IPS-20b (cell line): ENCODE data around the gene PPAT.

Source experiments
- H3K27ac ChIP-seq: one replicate; pipeline ENCODE4 v1.5.1; 2013; ENCODE audit warnings: low read length
- H3K27me3 ChIP-seq: 2 replicates; pipeline ENCODE4 v1.6.1; 2013; ENCODE audit warnings: mild to moderate bottlenecking, low read length, inconsistent platforms; ENCODE audit not compliant: insufficient read depth
- H3K36me3 ChIP-seq: 2 replicates; pipeline ENCODE4 v1.6.1; 2013; ENCODE audit warnings: low read depth, mild to moderate bottlenecking, inconsistent platforms, low read length, moderate library complexity; ENCODE audit not compliant: insufficient read depth
- H3K4me1 ChIP-seq: 2 replicates; pipeline ENCODE4 v1.6.1; 2013; ENCODE audit warnings: mild to moderate bottlenecking, control low read depth, inconsistent platforms, low read length, moderate library complexity; ENCODE audit not compliant: insufficient read depth
- H3K4me3 ChIP-seq: 2 replicates; pipeline ENCODE4 v1.5.1; 2013; ENCODE audit warnings: mild to moderate bottlenecking, low read length, inconsistent platforms
- H3K9ac ChIP-seq: 2 replicates; pipeline ENCODE4 v1.6.1; 2013; ENCODE audit warnings: low read depth, mild to moderate bottlenecking, inconsistent platforms, low read length, moderate library complexity
- H3K9me3 ChIP-seq: 2 replicates; pipeline ENCODE4 v1.6.1; 2013; ENCODE audit warnings: mild to moderate bottlenecking, low read depth, low read length, inconsistent platforms; ENCODE audit not compliant: insufficient read depth

Gene PPAT

DNA sequence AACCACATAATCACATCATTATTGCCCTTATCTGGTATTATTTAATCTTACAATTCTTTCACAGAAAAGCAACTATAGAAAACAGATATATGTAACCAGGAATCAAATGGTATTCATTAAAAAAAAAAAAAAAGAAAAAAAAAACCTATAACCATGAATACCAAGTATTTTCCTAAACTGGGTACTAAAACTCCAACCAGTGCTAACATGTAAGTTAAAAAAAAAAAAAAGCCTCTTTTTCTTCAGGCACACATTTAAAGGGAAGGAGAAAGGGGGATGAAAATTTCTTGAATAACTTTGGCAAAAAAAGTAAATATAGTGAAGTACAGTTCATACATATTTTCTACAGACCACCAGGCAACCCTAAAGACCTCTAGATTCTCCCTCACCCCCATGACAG is 2.1 kb downstream of the PPAT start:
- Histone ChIP-seq H3K27me3 (no peaks in the 10 kb centered on the region), H3K36me3 (no peaks in the 10 kb centered on the region), H3K4me3 (peak overlapping the region; percentile 99), H3K27ac (no peak overlapping the region), H3K4me1 (0 out of 2 replicates have a peak, but pooled peaks cover 4% of the 10 kb centered on the region), H3K9me3 (no peaks in the 10 kb centered on the region), H3K9ac (peak overlapping the region; percentile 95; the same call in 1 of the 2 replicates)

DNA sequence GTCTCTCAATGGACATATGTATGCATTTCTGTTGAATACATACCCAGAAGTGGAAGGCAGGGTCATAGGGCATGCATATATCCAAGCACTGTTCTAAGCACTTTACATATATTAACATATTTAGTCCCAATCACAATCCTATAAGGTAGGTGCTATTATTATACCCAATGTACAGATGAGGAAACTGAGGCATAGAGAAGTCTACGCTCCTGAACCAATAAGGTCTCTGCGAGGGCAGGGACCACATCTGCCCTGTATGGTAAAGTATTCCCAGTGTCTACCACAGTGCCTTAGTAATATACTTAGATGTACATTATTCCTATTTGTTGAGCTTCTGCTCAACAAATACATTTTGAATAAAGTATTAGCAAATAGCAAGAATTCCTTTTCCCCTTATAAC is 5.2 kb downstream of the PPAT start:
- H3K27me3 ChIP-seq: no peaks in the 10 kb centered on the region
- no peak overlapping the region for H3K9ac ChIP-seq
- no peak overlapping the region for H3K4me3 ChIP-seq
- peaks cover 9% of the 10 kb centered on the region; the same call in 1 of the 2 replicates for H3K4me1 ChIP-seq
- no peak overlapping the region for H3K27ac ChIP-seq
- peaks cover 4% of the 10 kb centered on the region; the same call in 1 of the 2 replicates for H3K36me3 ChIP-seq
- H3K9me3 ChIP-seq: no peaks in the 10 kb centered on the region

DNA sequence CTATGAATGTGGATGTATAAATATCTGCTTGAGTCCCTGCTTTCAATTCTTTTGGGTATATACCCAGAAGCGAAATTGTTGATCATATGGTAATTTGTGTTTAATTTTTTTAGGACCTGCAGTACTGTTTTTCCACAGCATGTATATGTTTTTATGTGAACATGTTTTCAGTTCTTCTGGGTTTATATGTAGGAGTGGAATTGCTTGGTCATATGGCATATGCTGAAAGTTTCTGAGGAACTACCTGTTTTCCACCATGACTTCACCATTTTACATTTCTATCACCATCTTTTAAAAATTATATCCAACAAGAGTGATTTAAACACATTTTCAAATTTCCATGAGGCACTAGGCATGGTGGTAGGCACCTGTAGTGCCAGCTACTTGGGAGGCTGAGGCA is 8.2 kb downstream of the PPAT start:
- Histone ChIP-seq H3K4me3 (no peak overlapping the region), H3K9me3 (no peaks in the 10 kb centered on the region), H3K27me3 (no peaks in the 10 kb centered on the region), H3K27ac (no peak overlapping the region), H3K36me3 (peaks cover 8% of the 10 kb centered on the region), H3K9ac (no peak overlapping the region), H3K4me1 (peaks cover 16% of the 10 kb centered on the region; the same call in 1 of the 2 replicates)

DNA sequence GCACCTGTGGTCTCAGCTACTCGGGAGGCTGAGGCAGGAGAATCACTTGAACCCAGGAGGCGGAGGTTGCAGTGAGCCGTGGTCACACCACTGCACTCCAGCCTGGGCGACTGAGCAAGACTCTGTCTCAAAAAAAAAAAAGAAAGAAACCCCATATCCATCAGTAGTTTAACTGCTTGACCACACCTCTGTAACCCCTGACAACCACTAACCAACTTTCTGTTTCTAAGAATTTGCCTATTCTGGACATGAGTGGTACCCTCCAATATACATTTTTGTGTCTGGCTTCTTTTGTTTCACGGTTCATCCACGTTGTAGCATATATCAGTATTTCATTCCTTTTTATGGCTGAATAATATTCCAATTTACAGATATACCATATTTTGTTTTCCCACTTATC is 9.1 kb downstream of the PPAT start:
- Histone ChIP-seq H3K36me3 (peaks cover 14% of the 10 kb centered on the region), H3K9ac (no peak overlapping the region), H3K4me3 (no peak overlapping the region), H3K9me3 (peaks cover 3% of the 10 kb centered on the region; the same call in 1 of the 2 replicates), H3K4me1 (peaks cover 16% of the 10 kb centered on the region; the same call in 1 of the 2 replicates), H3K27ac (no peak overlapping the region), H3K27me3 (no peaks in the 10 kb centered on the region)

DNA sequence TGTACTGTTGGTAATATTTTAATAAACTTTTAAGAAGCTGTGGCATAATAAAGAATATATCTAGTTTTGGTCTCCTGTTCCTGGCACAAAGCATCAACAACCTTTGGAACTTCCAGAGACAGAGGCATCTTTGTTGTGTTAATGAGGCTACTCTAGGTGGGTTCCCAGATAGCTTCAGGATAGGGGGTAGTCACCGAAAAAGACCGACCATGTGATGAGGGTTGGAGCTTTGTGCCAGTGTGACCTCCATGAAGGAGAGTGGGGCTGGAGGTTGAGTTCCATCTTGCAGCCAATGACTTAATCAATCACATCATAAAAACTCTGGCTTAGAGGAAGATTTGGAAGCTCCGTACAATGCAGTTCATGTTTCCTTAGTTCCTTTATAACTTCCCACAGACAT is 9.9 kb downstream of the PPAT start:
- H3K9me3 ChIP-seq: peaks cover 4% of the 10 kb centered on the region; the same call in 1 of the 2 replicates
- no peak overlapping the region for H3K27ac ChIP-seq
- H3K4me1 ChIP-seq: peaks cover 16% of the 10 kb centered on the region; the same call in 1 of the 2 replicates
- H3K4me3 ChIP-seq: peak overlapping the region; percentile 31
- H3K9ac ChIP-seq: peak overlapping the region; percentile 40
- no peaks in the 10 kb centered on the region for H3K27me3 ChIP-seq
- H3K36me3 ChIP-seq: peaks cover 19% of the 10 kb centered on the region

DNA sequence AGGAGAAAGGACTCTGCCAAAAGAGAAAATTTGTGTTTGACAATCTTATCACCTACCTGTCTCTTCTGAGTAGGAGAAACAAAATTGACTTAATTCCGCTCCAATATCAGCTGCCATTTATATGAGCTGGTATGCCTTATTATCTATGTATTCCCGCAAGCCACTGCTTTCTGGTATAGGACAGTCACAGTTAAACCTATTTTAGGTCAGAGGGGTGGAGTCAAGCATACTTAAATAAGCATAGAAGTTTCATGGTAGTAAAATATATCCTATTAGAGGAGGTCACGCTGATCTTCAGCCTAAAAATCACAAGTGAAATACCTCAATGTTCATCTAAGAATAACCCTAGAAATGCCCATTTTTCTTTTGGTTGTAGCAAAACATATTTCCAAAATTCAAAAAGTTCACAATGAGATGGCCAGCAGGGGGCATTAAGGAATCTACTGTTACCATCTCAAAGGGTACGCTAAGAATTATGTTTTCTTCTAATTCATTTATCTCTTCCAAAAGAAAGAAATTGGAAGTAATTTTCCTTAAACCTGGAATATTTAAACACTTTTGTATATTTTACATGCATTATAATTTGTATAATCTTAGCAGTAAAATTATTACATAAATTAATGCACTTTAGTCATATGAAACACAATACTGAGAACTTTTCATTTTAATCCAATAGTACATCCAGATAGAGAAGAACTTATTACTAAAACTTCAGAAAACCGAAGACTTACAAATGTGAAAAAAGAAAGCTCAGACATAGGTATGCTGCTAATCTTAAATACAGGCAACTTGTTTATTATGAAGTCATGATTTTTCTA is 10.5 kb downstream of the PPAT start:
- peaks cover 16% of the 10 kb centered on the region; the same call in 1 of the 2 replicates for H3K4me1 ChIP-seq
- H3K4me3 ChIP-seq: peak overlapping the region; percentile 31
- peak overlapping the region; percentile 40 for H3K9ac ChIP-seq
- H3K27me3 ChIP-seq: no peaks in the 10 kb centered on the region
- H3K9me3 ChIP-seq: peaks cover 4% of the 10 kb centered on the region; the same call in 1 of the 2 replicates
- H3K36me3 ChIP-seq: peaks cover 24% of the 10 kb centered on the region
- no peak overlapping the region for H3K27ac ChIP-seq

DNA sequence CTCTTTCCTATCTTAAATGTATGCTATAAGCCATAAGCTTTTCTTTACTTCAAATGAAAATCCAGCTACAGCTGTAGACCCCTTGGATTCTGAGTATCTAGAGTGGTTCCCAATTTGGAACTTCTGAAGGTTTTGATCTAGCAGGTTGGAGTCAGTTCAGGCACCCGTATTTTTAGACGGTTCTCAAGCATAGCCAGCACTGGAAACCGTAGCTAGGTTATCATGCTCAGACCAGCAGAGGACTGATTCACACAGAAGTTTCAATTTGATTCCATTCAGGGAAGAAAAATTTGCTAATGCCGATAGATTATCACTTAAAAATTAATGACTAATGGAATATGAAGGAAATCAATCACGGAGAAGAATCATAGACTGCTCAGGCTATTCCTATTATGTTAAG is 11.2 kb downstream of the PPAT start:
- Histone ChIP-seq H3K4me3 (no peak overlapping the region), H3K27me3 (no peaks in the 10 kb centered on the region), H3K27ac (no peak overlapping the region), H3K9me3 (peaks cover 4% of the 10 kb centered on the region; the same call in 1 of the 2 replicates), H3K36me3 (peaks cover 25% of the 10 kb centered on the region), H3K9ac (no peak overlapping the region), H3K4me1 (peaks cover 14% of the 10 kb centered on the region; the same call in 1 of the 2 replicates)

DNA sequence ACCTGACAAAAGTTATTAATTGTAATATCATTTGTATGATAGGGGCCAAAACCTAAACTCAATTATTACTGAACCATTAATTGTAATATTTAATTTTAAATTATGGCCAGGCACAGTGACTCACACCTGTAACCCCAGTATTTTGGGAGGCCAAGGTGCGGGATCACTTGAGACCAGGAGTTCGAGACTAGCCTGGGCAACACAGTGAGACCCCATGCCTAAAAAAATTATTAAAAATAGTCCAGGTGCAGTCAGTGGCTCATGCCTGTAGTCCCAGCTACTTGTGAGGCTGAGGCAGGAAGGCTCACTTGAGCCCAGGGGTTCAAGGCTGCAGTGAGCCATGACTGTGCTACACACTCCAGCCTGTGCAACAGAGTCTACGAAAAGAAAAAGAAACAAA is 18.0 kb downstream of the PPAT start:
- Histone ChIP-seq H3K4me3 (no peak overlapping the region), H3K9me3 (peaks cover 4% of the 10 kb centered on the region; the same call in 1 of the 2 replicates), H3K4me1 (no peaks in the 10 kb centered on the region), H3K27me3 (no peaks in the 10 kb centered on the region), H3K9ac (no peak overlapping the region), H3K27ac (no peak overlapping the region), H3K36me3 (peaks cover 17% of the 10 kb centered on the region)

DNA sequence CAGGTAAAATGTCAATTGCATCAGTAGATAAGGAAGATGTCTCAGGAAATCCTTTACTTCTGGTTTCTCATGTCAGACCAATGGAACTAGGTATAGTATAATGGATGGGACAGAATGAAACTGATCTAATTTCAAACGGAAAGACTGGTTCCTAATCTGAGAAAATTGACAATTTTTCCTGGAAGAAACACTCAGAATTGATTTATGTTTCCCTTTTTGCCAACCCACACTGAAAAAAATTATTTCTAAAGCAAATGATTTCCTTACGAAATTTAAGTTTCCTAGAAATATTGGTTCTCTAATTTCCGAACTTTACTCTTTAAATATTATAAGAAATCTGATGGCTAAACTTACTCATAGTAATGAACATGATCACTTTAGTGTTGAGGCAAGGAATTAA is 19.1 kb downstream of the PPAT start:
- Histone ChIP-seq H3K36me3 (peaks cover 12% of the 10 kb centered on the region; the same call in 1 of the 2 replicates), H3K9ac (0 out of 2 replicates have a peak overlapping the region, but pooled peaks have one; percentile 13), H3K27me3 (no peaks in the 10 kb centered on the region), H3K4me3 (no peak overlapping the region), H3K4me1 (peaks cover 4% of the 10 kb centered on the region; the same call in 1 of the 2 replicates), H3K9me3 (peaks cover 2% of the 10 kb centered on the region; the same call in 1 of the 2 replicates), H3K27ac (no peak overlapping the region)

DNA sequence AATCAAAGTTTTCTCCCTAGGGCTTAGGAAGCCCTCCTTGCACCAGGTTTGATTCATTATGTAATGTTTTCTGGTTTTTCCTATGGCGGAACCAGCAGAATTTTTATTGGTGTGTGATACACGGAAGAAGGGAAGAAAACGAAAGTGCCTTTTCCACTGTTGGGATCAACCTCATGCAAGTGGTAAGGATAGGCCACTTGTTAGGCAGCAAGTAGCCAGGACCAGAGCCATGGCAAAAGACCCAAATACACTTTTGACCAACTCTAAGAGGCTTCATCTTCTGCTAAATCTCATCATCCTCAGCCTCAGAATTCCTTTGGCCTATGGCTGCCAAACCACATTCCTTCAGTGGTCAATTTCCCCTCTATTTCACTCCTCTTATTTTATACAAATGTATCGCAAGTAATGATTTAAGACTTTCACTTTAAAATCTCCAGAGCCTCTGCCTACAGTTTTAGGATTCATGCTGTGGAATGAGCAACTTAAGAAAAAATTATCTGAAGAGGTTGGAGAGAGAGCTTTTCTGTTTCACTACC is 21.2 kb downstream of the PPAT start:
- no peaks in the 10 kb centered on the region for H3K27me3 ChIP-seq
- H3K27ac ChIP-seq: no peak overlapping the region
- no peak overlapping the region for H3K9ac ChIP-seq
- H3K36me3 ChIP-seq: no peaks in the 10 kb centered on the region
- no peaks in the 10 kb centered on the region for H3K9me3 ChIP-seq
- peaks cover 24% of the 10 kb centered on the region; the same call in 1 of the 2 replicates for H3K4me1 ChIP-seq
- no peak overlapping the region for H3K4me3 ChIP-seq

DNA sequence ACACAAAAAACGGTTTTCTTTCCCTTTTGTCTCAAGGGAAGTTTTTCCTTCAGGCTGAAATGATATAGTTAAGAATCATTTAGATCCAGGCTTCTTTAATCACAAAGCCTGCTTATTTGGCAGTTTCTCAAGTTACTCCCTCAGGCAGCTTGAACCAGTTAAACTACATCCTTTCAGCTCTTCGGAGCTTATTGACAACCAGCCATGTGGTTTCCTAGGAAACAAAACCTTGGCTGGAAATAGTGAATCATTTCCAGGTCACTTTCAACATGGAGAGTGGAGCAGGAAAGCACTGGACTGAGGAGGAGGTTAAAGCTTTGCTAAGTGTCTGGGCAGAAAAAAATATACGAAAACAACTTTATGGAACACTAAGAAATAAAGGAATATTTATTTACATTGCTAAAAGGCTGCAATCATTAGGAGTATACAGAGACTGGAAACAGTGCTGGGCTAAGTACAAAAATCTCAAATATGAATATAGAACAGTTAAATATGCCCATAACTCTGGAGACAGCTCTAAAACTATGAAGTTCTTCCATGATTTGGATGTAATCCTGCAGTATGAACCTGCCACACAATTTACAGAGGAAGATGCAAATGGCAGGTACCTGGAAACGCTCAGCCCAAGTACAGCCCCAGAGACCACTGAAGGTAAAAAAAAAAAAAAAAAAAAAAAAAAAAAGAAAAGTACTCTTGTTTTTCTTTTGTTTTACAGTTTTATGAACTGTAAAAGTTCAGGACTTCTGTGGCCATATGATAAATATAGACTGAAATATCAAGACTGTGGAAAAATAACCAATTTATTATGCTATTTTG is 25.0 kb downstream of the PPAT start:
- Histone ChIP-seq H3K9ac (peak overlapping the region; percentile 13; the same call in 1 of the 2 replicates), H3K4me1 (peaks cover 30% of the 10 kb centered on the region; the same call in 1 of the 2 replicates), H3K27ac (no peak overlapping the region), H3K27me3 (no peaks in the 10 kb centered on the region), H3K4me3 (peak overlapping the region; percentile 52), H3K9me3 (no peaks in the 10 kb centered on the region), H3K36me3 (peaks cover 24% of the 10 kb centered on the region)
